ENCODE data around the gene CALY. TPM values are rescaled to one million over a fixed set of nuclear protein-coding genes. Genes with fewer than 3 reads are reported as not detected.
A peak's percentile ranks its signal among the peaks of the same experiment; 100 is the strongest.

The CALY gene
- total RNA-seq, 1 donor from 2014 or later: 19.8 TPM

DNA sequence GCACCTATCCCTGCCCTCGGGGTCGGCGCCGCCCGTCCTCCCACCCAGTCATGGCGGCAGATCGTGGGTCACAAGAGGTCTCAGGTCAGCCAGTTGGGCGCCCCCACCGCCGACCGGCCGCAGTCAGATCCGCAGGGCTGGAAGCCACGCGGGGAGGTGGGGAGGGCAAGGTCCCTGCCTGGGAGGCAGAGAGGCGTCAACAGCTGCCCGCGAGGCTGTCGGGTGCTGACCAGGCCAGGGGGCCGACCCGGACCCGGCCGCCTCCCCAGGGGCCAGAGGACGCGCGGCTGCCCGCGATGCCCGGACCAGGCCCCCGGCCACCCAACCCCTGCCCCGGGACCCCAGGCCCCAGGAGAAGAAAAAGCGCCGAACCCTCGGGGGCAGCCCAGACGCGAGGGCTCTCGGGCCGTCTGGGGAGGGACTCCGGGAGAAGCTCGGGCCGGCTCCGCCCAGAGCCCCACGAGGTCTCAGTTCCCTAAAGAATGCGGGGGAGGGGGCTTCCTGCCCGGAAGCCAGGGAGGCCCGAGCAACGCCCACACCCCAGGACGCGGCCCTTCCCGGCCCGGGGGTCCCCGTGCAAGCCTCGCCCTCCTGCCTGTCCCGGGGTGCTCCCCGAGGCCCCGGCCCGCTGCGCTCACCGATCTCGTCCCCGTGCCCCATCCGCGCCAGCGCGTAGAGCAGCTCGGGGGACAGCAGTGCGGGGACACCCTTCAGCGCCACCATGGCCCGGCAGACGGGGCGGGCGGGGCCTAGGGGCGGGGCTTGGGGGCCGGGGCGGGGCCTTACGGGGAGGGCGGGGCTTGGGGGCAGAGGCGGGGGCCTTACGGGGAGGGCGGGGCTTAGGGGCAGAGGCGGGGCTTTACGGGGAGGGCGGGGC lies 20.8 kb upstream of the CALY start, which contains the start of gene FUOM:
TSS of gene FUOM (minus strand) at position 735 of the 877 bp plus-strand sequence. CDS start at position 723, 12 bp downstream.
- TF ChIP-seq, protein P1, sequence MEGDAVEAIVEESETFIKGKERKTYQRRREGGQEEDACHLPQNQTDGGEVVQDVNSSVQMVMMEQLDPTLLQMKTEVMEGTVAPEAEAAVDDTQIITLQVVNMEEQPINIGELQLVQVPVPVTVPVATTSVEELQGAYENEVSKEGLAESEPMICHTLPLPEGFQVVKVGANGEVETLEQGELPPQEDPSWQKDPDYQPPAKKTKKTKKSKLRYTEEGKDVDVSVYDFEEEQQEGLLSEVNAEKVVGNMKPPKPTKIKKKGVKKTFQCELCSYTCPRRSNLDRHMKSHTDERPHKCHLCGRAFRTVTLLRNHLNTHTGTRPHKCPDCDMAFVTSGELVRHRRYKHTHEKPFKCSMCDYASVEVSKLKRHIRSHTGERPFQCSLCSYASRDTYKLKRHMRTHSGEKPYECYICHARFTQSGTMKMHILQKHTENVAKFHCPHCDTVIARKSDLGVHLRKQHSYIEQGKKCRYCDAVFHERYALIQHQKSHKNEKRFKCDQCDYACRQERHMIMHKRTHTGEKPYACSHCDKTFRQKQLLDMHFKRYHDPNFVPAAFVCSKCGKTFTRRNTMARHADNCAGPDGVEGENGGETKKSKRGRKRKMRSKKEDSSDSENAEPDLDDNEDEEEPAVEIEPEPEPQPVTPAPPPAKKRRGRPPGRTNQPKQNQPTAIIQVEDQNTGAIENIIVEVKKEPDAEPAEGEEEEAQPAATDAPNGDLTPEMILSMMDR (IDR thresholded peaks at IDR 0.05; ENCODE audit: partially characterized antibody, unreplicated experiment): no peak
- peaks cover 7% of the 10 kb centered on the region for H3K9me3 Mint-ChIP-seq (ENCODE audit: unreplicated experiment)
- H3K27me3 Mint-ChIP-seq (ENCODE audit: unreplicated experiment): peaks cover 3% of the 10 kb centered on the region
- no peaks in the 10 kb centered on the region for H3K4me1 Mint-ChIP-seq (ENCODE audit: low read depth, unreplicated experiment)
- DNase-seq: peak; percentile 70
- peaks cover 10% of the 10 kb centered on the region for H3K36me3 Mint-ChIP-seq (ENCODE audit: unreplicated experiment)
- no peak within 1 kb of the TSS for H3K27ac Mint-ChIP-seq (ENCODE audit: unreplicated experiment)
- H3K4me3 Mint-ChIP-seq (ENCODE audit: unreplicated experiment): peak within 1 kb of the TSS; percentile 76

DNA sequence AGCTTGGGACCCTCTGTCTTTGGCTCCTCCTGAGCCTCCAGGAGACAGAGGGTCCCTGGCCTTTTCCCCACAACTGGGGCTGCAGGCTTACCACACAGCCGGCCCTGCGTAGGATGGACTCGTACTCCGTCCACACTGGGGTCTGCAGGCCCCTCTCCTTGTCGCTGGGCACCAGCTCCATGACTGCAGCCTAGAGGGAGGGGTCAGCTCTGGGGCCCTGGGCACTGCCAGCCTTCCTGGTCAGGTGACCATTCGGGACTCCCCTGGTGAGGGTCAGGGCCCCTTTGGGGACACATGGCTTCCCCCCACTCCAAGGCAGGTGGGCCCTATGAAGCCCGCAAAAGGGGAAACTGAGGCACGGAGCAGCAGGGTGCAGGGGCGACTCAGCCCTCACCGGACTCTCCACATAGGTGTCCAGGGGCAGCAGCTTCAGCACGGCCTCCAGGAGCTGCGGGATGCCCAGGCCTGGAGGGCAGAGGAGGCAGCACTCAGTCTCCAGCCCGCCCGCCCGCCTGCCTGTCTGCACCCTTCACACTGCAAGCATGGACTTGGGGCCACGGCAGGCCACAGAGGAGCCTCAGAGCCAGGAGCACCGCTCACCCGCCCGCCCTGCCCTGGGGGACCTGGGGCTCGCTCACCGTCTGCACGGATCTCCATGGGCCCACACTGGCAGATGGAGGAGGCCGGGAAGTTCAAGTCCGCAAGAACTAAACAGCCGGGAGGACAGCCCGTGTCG lies 20.0 kb upstream of the CALY start:
- H3K4me1 Mint-ChIP-seq (ENCODE audit: low read depth, unreplicated experiment): no peaks in the 10 kb centered on the region
- peaks cover 2% of the 10 kb centered on the region for H3K9me3 Mint-ChIP-seq (ENCODE audit: unreplicated experiment)
- peaks cover 4% of the 10 kb centered on the region for H3K36me3 Mint-ChIP-seq (ENCODE audit: unreplicated experiment)
- no peak overlapping the region for H3K27ac Mint-ChIP-seq (ENCODE audit: unreplicated experiment)
- H3K27me3 Mint-ChIP-seq (ENCODE audit: unreplicated experiment): no peaks in the 10 kb centered on the region
- DNase-seq: no peak
- H3K4me3 Mint-ChIP-seq (ENCODE audit: unreplicated experiment): peak overlapping the region; percentile 76
- TF ChIP-seq, protein P1 (IDR thresholded peaks at IDR 0.05; ENCODE audit: partially characterized antibody, unreplicated experiment): no peak

DNA sequence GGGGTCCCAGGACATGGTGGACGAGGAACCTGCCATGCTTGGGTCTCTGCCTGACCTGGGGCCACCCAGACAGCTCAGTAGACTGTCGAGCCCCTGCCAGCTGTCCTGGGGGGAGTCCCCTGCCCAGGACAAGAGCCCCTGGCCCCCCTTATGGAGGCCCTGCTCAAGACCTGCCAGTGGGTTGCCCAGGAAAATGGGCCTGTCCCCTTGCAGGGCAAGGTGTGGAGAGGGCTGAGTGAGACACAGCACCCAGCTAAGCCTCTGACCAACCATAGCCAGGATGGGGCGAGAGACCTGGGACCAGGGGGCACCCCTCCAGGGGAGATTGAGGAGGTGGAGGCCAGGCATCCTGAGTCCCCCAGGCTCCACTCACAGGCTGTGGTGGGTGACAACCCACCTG lies 19.3 kb upstream of the CALY start:
- no peaks in the 10 kb centered on the region for H3K36me3 Mint-ChIP-seq (ENCODE audit: unreplicated experiment)
- DNase-seq: no peak
- TF ChIP-seq, protein P1 (IDR thresholded peaks at IDR 0.05; ENCODE audit: partially characterized antibody, unreplicated experiment): no peak
- peaks cover 2% of the 10 kb centered on the region for H3K9me3 Mint-ChIP-seq (ENCODE audit: unreplicated experiment)
- H3K27ac Mint-ChIP-seq (ENCODE audit: unreplicated experiment): no peak overlapping the region
- H3K27me3 Mint-ChIP-seq (ENCODE audit: unreplicated experiment): no peaks in the 10 kb centered on the region
- no peak overlapping the region for H3K4me3 Mint-ChIP-seq (ENCODE audit: unreplicated experiment)
- no peaks in the 10 kb centered on the region for H3K4me1 Mint-ChIP-seq (ENCODE audit: low read depth, unreplicated experiment)

DNA sequence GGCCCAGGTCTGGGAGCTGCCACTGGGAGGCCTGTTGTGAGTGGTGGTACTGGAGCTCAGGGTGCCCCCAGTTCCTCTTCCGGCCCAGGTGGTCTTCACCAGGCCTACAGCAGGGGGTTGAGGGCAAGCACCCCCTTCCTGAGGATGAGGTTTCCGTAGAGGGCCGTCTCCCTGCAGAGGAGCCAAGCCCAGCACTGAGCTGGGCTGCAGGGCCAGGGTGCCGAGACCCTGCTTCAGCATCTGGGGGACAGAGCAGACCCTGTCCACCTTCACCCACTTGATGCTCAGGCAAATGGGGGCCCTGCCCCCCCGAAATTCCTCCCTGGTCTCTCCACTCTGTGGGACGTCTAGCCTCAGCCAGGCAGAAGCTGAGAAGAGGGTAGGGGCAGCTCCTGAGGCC lies 18.6 kb upstream of the CALY start:
- no peak overlapping the region for H3K27ac Mint-ChIP-seq (ENCODE audit: unreplicated experiment)
- H3K4me3 Mint-ChIP-seq (ENCODE audit: unreplicated experiment): no peak overlapping the region
- no peaks in the 10 kb centered on the region for H3K36me3 Mint-ChIP-seq (ENCODE audit: unreplicated experiment)
- TF ChIP-seq, protein P1 (IDR thresholded peaks at IDR 0.05; ENCODE audit: partially characterized antibody, unreplicated experiment): no peak
- H3K4me1 Mint-ChIP-seq (ENCODE audit: low read depth, unreplicated experiment): no peaks in the 10 kb centered on the region
- H3K9me3 Mint-ChIP-seq (ENCODE audit: unreplicated experiment): peaks cover 2% of the 10 kb centered on the region
- DNase-seq: no peak
- H3K27me3 Mint-ChIP-seq (ENCODE audit: unreplicated experiment): no peaks in the 10 kb centered on the region
